ENCODE measurements around the gene TNNI2. TPM values are rescaled to one million over a fixed set of nuclear protein-coding genes. Genes with fewer than 3 reads are reported as not detected.

Gene TNNI2
- total RNA-seq, 1 donor from 2014 or later = not detected

GRCh38 chr11:1825785-1826451, 12.9 kb upstream of the TNNI2 start:
- H3K27me3 Mint-ChIP-seq = no peaks in the 10 kb centered on the region
- H3K9me3 Mint-ChIP-seq = no peaks in the 10 kb centered on the region
- DNase-seq = no peak
- H3K27ac Mint-ChIP-seq = no peak overlapping the region
- no peaks in the 10 kb centered on the region for H3K36me3 Mint-ChIP-seq (ENCODE audit: low read depth)
- intact Hi-C loops (cut with micrococcal nuclease) = no loop called here
- H3K4me3 Mint-ChIP-seq = no peak overlapping the region
- H3K4me1 Mint-ChIP-seq = no peaks in the 10 kb centered on the region

GRCh38 chr11:1826552-1827094, 12.2 kb upstream of the TNNI2 start:
- no peak overlapping the region for H3K4me3 Mint-ChIP-seq
- H3K27ac Mint-ChIP-seq = no peak overlapping the region
- H3K27me3 Mint-ChIP-seq = no peaks in the 10 kb centered on the region
- no peaks in the 10 kb centered on the region for H3K9me3 Mint-ChIP-seq
- H3K4me1 Mint-ChIP-seq = no peaks in the 10 kb centered on the region
- DNase-seq = no peak
- H3K36me3 Mint-ChIP-seq (ENCODE audit: low read depth) = no peaks in the 10 kb centered on the region
- intact Hi-C loops (cut with micrococcal nuclease) = no loop called here

DNA sequence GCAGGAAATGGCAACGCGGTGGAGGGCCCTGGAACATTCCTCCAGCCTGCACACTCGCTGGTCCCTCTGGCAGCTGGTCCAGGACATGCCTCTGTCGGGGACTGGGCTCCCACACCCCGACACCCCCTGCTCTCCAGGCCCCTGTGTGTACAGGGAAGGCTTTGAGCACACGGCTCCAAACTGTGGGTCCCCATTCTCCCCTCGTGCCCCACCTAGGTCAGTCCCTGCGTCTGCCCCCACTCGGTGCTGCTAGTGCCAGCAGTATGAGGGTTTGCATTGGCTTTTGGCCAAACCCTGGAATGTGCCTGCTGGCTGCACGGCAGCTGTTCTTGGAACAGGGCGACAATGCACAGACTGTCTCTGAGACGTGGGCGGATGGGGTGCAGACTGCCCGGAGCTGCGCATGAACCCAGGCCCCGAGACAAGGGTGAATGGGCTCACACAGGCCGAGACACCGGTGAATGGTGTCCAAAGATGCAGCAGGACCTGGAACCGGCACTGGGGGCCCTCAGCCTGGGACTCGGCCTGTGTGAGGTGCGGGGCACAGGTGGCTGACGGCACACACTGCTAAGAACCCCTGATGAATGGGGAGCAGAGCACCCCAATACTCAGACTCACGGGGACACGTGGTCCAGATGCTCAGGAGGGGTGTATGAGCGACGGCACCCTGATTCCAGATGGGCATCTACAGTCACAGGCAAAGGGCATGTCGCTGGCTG, 11.5 kb upstream of the TNNI2 start:
- Mint-ChIP-seq H3K36me3 (ENCODE audit: low read depth) (no peaks in the 10 kb centered on the region), H3K27ac (no peak overlapping the region), H3K4me1 (no peaks in the 10 kb centered on the region), H3K9me3 (no peaks in the 10 kb centered on the region), H3K4me3 (no peak overlapping the region), H3K27me3 (no peaks in the 10 kb centered on the region)
- DNase-seq = no peak
- intact Hi-C loops (cut with micrococcal nuclease) = no loop called here

GRCh38 chr11:1827931-1828330, 10.8 kb upstream of the TNNI2 start:
- Mint-ChIP-seq H3K27me3 (no peaks in the 10 kb centered on the region), H3K4me3 (no peak overlapping the region), H3K27ac (no peak overlapping the region), H3K36me3 (ENCODE audit: low read depth) (no peaks in the 10 kb centered on the region), H3K4me1 (no peaks in the 10 kb centered on the region), H3K9me3 (no peaks in the 10 kb centered on the region)
- DNase-seq = no peak
- intact Hi-C loops (cut with micrococcal nuclease) = no loop called here

DNA sequence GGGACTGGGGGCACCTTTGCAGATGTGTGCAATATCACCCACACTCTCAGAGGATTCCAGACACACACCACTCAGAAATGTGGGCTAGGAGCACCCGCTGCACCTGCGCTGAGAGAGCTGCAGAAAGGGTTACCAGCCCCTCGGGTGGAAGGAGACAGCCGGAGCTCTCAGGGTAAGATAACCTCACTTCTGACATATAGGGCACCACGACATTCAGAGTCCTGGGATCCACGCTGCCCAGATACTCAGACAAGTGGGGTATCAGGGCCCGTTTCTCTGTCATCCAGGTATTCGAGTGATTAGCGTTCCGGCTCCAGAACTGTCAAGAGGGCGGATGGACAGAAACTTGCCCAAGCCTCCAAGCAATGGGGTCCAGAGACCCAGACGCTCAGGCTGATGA, 10.2 kb upstream of the TNNI2 start:
- no peaks in the 10 kb centered on the region for H3K4me1 Mint-ChIP-seq
- H3K4me3 Mint-ChIP-seq = no peak overlapping the region
- no peak for DNase-seq
- H3K27ac Mint-ChIP-seq = no peak overlapping the region
- no peaks in the 10 kb centered on the region for H3K9me3 Mint-ChIP-seq
- peaks cover 3% of the 10 kb centered on the region for H3K27me3 Mint-ChIP-seq
- H3K36me3 Mint-ChIP-seq (ENCODE audit: low read depth) = no peaks in the 10 kb centered on the region
- intact Hi-C loops (cut with micrococcal nuclease) = no loop called here

DNA sequence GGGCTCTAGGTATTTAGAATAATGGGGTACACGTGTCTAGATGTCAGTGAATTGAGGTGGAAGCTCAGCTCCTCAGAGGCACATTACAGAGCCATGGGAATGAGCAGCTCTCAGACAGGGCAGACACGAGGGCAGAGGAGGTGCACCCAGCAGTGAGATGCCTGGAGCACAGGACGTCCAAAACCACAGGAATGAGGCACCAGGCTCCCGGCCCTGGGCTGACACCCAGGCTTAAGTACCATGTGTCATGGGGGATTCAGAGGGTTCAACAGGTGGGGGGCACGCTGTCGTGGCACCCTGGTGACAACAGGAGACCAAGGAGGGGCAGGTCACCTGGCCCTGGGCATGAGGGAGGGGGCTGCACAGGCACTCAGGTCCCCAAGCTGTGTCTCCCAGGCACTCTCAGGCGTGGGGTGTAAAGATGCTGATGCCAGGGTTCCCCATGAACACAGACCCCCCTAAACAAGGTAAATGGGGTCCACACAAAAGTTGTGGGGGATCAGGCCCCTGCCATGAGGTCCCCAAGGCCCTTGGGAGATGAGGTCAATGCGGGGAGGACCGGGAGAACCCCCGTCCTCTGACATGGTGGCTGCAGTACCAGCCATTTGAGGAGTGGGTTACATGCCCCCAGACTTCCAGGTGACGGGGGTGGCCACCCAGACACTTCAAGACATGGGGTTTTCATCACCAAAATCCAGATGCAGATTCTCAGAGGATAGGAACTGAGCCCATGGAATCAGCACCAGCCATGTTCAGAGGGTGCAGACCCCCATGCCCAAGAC, 9.6 kb upstream of the TNNI2 start:
- no peak for DNase-seq
- Mint-ChIP-seq H3K4me3 (no peak overlapping the region), H3K27ac (no peak overlapping the region), H3K36me3 (ENCODE audit: low read depth) (no peaks in the 10 kb centered on the region), H3K27me3 (peaks cover 3% of the 10 kb centered on the region), H3K4me1 (no peaks in the 10 kb centered on the region), H3K9me3 (no peaks in the 10 kb centered on the region)
- intact Hi-C loops (cut with micrococcal nuclease) = no loop called here

DNA sequence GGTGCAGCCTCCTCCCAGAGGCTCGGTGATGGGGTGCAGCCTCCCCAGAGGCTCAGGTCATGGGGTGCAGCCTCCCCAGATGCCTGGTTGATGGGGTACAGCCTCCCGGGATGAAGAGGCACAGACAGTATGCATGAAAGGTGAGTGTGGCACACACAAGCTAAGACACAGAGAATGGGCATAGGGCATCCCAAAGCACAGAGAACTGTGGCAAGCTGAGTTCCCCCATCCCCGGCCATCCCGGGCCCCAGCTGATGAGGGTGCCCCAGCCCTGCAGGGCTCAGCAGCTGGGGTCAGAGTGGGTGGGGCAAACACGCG, 8.8 kb upstream of the TNNI2 start:
- Mint-ChIP-seq H3K27ac (no peak overlapping the region), H3K9me3 (no peaks in the 10 kb centered on the region), H3K36me3 (ENCODE audit: low read depth) (no peaks in the 10 kb centered on the region), H3K4me3 (no peak overlapping the region), H3K4me1 (no peaks in the 10 kb centered on the region), H3K27me3 (peaks cover 3% of the 10 kb centered on the region)
- no peak for DNase-seq
- intact Hi-C loops (cut with micrococcal nuclease) = no loop called here

- Mint-ChIP-seq H3K36me3 (ENCODE audit: low read depth) (no peaks in the 10 kb centered on the region), H3K27ac (no peak overlapping the region), H3K27me3 (peaks cover 3% of the 10 kb centered on the region), H3K4me3 (no peak overlapping the region), H3K4me1 (no peaks in the 10 kb centered on the region), H3K9me3 (no peaks in the 10 kb centered on the region)
- intact Hi-C loops (cut with micrococcal nuclease) = no loop called here
- no peak for DNase-seq
Observed at GRCh38 chr11:1830322-1831223, 8.2 kb upstream of the TNNI2 start.

- Mint-ChIP-seq H3K36me3 (ENCODE audit: low read depth) (no peaks in the 10 kb centered on the region), H3K27ac (no peak overlapping the region), H3K9me3 (no peaks in the 10 kb centered on the region), H3K4me1 (no peaks in the 10 kb centered on the region), H3K27me3 (peaks cover 3% of the 10 kb centered on the region), H3K4me3 (no peak overlapping the region)
- intact Hi-C loops (cut with micrococcal nuclease) = loop anchor here (1.0 kb wide), 2 partner anchors 137 to 179 kb away; no protein-coding TSS in a partner anchor
- DNase-seq = no peak
Observed at GRCh38 chr11:1831338-1832210, 7.2 kb upstream of the TNNI2 start.

DNA sequence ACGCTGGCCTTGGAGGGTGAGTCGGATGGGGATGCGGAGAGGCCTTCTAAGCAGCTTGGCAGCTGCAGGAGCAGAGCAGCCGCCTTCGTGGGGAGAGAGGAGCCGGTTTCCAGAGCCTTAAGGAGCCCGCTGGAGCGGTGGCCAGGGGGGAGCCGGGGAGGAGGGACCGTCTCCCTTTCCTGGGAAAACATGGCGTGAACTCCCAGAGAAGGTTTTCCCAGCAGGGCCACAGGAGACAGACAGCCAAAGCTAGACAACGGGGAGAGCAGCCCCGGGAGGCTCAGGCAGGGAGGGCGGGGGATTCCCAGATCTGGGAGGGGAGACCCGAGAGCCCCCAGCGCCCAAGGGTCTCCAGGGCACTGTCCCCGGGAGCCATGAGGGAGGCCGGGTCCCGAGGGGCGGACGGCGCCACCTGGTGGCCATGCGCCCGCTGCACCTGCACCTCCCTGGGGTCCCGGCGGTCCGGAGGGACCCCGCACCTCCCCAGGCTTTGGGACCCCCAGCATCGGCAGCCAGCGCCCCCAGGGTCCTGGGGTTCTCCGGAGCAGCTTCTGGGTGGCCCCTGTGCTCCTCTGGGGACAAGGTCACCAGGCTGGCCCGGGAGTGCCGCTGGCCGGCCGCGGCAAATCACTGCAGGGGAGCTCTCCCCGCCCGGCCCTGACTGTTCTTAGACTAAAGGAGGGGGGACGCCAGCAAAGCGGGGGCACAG, 6.4 kb upstream of the TNNI2 start:
- no peaks in the 10 kb centered on the region for H3K9me3 Mint-ChIP-seq
- peak; percentile 91 for DNase-seq
- H3K36me3 Mint-ChIP-seq (ENCODE audit: low read depth) = no peaks in the 10 kb centered on the region
- H3K4me1 Mint-ChIP-seq = no peaks in the 10 kb centered on the region
- intact Hi-C loops (cut with micrococcal nuclease) = loop anchor here (1.0 kb wide), 2 partner anchors 138 to 180 kb away; no protein-coding TSS in a partner anchor
- peaks cover 3% of the 10 kb centered on the region for H3K27me3 Mint-ChIP-seq
- H3K4me3 Mint-ChIP-seq = no peak overlapping the region
- no peak overlapping the region for H3K27ac Mint-ChIP-seq

DNA sequence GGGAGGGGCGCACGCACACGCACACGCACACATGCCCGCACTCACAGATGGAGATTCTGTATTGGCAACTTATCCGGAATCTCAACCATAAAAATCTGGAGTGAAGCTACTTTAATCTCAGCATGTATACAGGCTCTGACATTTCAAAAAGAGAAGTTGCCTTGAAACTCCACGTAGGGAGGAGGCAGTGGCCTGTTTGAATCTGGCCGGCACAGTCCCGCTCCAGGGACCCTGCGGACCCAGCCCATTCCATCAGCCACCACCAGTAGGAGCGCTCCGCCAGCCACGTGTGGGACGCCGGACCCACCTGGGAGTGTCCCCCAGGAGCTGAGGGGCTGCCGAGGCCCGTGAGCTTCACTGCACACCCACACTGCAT, 5.9 kb upstream of the TNNI2 start:
- no peak overlapping the region for H3K27ac Mint-ChIP-seq
- DNase-seq = no peak
- H3K27me3 Mint-ChIP-seq = peaks cover 3% of the 10 kb centered on the region
- H3K36me3 Mint-ChIP-seq (ENCODE audit: low read depth) = no peaks in the 10 kb centered on the region
- intact Hi-C loops (cut with micrococcal nuclease) = loop anchor here (1.0 kb wide), 2 partner anchors 139 to 181 kb away; no protein-coding TSS in a partner anchor
- H3K9me3 Mint-ChIP-seq = no peaks in the 10 kb centered on the region
- no peaks in the 10 kb centered on the region for H3K4me1 Mint-ChIP-seq
- H3K4me3 Mint-ChIP-seq = no peak overlapping the region

- H3K4me1 Mint-ChIP-seq = no peaks in the 10 kb centered on the region
- intact Hi-C loops (cut with micrococcal nuclease) = no loop called here
Observed at GRCh38 chr11:1834062-1834610, 4.6 kb upstream of the TNNI2 start.

More at GRCh38 chr11:1834062-1834610, 4.6 kb upstream of the TNNI2 start:
- no peak overlapping the region for H3K4me3 Mint-ChIP-seq
- H3K36me3 Mint-ChIP-seq (ENCODE audit: low read depth) = no peaks in the 10 kb centered on the region
- H3K9me3 Mint-ChIP-seq = no peaks in the 10 kb centered on the region
- DNase-seq = no peak
- H3K27me3 Mint-ChIP-seq = peaks cover 3% of the 10 kb centered on the region
- no peak overlapping the region for H3K27ac Mint-ChIP-seq
